GM21423 (cell line): ENCODE measurements around the gene MYBPH.

Source experiments
- ATAC-seq: cut with Tn5 transposase; IDR thresholded peaks from one replicate; pipeline ENCODE4 v1.9.1; 2021; ENCODE audit warnings: mild to moderate bottlenecking, moderate library complexity; ENCODE audit not compliant: unreplicated experiment

MYBPH gene

DNA sequence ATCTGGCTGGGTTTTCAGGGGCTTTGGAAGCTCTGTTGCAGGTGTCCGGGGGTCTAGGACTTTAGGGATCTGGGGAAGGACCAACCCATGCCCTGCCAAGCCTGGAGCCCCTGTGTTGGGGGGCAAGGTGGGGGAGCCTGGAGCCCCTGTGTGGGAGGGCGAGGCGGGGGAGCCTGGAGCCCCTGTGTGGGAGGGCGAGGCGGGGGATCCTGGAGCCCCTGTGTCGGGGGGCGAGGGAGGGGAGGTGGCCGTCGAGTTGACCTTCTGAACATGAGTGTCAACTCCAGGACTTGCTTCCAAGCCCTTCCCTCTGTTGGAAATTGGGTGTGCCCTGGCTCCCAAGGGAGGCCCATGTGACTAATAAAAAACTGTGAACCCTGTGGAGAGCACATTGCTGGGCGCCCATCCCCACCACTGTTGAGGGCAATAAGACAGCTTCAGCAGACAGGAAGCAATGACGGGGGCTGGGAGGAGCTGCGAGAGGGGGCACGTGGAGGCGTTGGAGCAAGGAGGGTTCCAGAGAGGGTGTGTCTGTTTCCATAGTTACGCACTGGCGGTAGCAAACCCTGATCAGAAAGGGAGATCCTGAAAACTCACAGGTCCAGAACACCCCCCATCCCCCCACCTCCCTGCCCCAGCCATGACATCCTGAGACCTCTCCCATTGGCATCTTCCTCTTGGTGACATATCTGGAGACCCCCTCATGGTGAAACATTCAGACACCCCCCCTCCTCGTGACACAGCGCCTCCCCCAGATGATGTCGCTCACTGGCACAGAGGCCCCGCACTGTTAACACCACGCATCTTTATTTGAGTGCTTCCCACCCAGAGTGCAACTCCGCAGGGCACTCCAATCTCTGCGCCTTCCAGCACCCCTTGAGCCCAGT is 8.4 kb downstream of the MYBPH start:
- no peak for ATAC-seq

DNA sequence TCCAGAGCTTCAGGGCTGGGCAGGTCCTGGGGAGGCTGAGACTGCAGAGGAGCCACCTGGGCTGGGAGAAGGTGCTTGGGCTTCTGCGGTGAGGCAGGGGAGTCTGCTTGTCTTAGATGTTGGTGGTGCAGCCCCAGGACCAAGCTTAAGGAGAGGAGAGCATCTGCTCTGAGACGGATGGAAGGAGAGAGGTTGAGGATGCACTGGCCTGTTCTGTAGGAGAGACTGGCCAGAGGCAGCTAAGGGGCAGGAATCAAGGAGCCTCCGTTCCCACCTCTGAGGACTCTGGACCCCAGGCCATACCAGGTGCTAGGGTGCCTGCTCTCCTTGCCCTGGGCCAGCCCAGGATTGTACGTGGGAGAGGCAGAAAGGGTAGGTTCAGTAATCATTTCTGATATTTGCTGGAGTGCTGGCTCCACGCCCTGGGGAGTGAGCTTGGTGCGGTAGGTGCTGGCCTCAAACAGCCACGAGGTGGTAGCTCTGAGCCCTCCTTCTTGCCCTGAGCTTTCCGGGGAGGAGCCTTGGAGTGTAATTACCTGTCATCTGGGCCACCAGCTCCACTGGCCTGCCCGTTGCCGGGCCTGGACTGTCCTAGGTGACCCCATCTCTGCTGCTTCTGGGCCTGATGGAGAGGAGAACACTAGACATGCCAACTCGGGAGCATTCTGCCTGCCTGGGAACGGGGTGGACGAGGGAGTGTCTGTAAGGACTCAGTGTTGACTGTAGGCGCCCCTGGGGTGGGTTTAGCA is 9.3 kb downstream of the MYBPH start:
- no peak for ATAC-seq

DNA sequence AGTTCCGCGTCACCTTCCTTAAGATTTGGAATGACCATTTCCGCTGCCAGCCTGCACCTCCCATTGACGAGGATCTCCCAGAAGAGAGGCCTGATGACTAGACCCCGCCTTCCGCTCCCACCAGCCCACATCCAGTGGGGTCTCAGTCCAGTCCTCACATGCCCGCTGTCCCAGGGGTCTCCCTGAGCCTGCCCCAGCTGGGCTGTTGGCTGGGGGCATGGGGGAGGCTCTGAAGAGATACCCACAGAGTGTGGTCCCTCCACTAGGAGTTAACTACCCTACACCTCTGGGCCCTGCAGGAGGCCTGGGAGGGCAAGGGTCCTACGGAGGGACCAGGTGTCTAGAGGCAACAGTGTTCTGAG is 9.8 kb downstream of the MYBPH start:
- ATAC-seq, result no peak

DNA sequence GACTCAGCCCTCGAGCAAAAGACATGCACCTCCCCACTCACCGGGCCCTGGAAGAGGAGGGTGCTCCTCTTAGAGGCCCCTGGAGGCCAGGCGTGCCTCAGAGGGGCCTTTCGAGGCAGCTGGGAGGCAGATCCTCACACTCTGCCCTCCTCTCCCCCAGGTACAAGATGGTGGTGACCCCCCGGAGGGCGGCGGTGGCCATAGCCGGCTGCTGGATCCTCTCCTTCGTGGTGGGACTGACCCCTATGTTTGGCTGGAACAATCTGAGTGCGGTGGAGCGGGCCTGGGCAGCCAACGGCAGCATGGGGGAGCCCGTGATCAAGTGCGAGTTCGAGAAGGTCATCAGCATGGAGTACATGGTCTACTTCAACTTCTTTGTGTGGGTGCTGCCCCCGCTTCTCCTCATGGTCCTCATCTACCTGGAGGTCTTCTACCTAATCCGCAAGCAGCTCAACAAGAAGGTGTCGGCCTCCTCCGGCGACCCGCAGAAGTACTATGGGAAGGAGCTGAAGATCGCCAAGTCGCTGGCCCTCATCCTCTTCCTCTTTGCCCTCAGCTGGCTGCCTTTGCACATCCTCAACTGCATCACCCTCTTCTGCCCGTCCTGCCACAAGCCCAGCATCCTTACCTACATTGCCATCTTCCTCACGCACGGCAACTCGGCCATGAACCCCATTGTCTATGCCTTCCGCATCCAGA is 10.4 kb downstream of the MYBPH start:
- ATAC-seq, result no peak

DNA sequence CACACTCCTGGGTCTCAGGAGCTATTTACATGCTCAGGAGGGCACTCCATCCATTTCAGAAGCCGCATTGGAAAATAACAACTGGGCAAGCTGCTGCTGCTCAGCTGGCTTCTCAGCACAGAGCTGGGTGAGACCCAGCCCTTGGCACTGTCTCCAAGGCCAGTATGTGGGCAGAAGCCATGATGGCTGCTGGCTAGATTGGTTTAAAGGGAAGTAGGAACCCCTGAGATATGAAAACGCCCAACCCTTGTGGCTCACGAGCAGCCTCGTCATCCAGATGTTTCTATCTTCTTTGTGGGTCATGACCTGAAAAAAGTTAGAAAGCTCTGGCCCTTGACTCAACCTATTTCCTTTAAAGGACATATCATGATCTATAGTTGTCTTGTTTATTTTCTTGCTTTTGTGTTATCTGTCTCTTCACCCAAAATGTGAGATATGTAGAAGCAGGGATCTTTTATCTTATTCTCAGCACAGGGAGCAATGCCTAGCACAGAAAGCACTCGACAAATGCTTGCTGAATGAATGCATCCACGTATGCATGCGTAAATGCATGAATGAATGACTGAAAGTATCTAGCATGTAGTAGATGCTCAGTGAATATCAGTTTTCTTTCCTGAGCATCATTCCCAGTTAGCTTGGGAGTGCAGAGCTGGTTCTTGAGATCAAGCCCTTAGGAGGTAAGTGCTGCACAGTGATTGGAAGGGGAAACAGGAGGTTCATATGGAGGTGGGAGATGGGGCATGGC is 11.6 kb downstream of the MYBPH start:
- ATAC-seq, result no peak

DNA sequence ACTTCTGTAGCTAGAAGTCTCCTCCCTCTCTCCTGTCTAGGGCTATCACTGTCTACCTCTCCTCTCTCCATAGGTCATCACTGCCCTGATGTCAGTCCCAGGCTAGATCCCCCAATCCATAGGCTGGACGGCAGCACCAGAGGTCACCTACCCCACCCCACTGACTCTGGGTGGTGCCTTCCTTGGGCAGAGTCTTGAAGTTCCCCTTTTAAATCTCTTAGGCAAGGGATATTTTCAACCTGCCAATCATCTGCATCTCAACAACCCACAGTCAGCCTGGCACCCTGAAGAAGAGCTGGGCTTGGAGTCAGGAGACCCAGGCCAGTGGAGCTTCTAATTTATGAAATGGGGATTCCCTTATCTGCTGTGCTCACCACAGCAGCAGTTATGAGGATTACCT is 13.2 kb downstream of the MYBPH start:
- no peak for ATAC-seq

DNA sequence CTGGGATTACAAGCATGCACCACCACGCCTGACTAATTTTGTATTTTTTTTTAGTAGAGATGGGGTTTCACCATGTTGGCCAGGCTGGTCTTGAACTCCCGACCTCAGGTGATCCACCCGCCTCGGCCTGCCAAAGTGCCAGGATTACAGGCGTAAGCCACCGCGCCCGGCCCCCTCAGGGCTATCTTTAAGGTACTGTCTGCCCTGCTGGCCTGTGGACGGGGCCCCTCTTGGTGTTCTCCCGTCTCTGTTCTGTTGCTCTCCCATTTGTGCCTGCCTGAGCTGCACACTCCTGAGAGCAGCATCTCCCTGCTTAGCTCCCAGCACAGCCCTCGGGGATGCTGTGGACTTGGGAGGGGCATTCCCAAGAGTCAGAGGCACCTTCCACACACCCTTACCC is 13.9 kb downstream of the MYBPH start:
- no peak for ATAC-seq

DNA sequence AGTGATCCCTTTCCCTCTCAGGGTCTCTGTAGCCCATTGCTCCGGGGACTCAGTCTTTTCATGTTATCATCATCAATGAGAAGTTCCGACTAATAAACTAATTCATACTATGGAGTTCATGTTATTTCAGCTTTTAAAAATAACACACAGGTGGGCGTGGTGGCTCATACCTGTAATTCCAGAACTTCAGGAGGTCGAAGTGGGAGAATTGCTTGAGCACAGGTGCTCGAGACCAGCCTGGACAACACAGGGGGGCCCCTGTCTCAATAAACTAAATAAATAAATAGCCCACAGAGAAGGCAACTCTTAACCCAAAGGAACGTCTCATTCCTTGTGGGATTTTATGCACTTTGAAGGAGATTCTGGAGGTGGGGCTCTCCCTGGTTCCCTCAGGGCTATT is 14.5 kb downstream of the MYBPH start:
- no peak for ATAC-seq

DNA sequence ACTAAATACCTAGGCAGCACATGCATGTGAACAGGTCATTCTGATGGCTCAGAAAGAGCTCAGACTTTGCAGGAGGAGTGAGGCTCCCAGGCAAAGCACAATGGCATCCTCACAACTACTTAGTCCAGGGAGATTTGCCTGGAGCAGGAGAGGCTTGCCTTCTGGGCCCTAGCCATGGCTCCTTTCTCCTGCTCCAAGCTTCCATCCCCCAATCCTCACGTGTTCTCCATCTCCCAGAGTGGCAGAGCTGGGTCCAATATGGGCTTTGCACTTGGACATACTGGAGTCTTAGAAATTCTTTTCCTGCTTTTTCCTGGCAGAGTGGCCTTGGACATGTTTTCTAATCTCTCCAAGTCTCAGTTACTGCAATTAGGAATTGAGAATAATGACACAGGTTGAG is 15.8 kb downstream of the MYBPH start:
- ATAC-seq, result no peak

DNA sequence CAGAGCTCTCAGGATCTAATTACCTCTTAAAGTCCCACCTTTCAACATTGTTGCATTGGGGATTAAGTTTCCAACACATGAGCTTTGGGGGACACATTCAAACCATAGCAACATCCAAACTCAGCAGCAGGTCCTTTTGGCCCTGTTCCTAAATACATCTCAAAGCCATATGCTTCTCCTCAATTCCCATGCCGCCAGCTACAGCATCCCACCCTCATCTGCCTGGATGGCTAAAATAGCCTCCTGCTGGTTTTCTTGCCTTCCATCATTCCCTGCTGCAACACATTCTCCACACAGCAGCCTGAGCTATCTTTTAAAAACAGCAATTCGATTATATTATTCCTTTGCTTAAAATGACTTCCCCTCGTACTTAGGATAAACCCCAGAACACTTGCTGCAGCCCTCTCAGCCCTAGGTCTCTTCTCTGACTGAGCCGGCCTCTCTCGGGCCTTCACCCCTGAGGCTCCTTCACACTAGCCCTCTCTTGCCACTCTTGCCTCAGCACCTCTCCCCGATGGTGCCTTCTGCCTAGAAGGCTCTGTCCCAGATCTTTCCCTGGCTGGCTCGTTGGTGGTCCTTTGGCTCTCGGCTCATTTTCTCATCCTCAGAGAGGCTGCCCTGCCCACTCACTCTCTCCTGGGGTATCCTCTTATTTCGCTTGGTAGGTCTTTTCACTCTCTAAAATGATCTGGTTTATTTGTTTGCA is 16.5 kb downstream of the MYBPH start:
- no peak for ATAC-seq

DNA sequence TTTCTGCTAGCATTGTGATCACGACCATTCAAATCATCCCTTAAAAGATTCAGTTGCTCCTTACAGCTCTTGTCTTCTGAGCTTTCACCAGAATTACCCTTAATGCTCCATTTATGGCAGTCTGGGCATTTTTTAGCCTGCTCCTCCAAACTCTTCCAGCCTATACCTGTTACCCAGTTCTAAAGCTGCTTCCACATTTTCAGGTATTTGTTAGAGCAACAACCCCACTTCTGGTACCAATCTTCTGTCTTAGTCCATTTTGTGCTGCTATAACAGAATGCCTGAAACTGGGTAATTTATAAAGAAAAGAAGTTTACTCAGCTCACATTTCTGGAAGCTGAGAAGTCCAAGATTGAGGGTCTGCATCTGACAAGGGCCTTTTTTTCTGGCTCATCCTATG is 17.2 kb downstream of the MYBPH start:
- ATAC-seq, result no peak

DNA sequence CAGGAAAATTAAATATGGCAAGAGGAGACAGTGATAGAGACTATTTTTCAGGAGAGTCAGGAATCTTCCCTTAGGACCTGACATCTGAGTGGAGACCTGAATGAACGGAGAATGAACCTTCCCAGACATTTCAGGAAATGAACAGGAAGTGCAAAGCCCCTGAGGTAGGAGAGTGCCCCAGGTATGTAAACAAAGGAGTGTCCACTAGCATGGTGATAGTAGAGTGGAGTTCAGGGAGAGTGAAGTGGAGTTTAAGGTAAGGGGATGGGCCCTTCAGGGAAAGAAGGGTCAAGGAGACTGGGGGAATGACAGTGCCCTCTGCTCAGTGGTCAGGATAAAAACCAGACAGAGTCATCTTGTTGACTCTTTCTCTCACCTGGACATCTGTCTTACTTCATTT is 19.3 kb downstream of the MYBPH start:
- ATAC-seq, result no peak

DNA sequence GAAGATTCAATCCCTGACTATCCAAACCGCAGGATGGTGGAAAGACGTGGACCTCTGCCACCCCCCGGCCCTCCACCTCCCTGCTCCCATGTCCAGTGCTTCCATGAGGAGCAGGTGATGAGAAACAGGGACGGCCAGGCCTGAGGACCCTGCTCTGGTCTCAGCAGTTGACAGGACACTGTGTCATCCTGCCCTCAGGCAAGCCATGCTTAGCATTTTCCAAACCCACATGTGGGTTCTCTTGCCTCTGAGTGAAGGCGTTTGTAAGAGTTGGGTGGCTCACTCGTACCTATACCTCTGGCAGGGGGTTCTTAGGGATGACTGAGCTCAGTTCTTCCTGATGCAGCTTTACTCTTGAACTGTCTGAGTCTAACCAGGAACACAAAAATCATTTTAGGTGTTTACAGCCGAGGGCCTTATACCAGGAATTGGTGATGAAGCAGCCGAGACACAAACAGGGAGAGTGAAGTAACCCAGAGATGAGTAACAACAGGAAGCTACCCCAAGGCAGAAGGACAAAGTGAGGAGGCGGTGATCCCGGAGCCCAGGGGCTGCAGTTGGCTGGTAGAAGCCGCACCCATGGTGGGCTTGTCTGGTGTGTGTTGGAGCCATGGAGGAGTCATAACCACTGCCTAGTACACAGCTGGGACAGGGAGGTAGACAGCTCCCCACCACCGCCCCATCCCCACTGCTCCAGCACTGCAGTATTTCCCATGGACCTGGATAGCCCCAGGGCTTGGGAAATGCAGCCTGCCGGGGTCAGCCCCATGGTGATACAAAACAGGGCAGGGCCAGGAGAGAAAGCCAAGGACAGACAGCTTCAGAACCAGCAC is 21.4 kb downstream of the MYBPH start:
- ATAC-seq, result no peak

DNA sequence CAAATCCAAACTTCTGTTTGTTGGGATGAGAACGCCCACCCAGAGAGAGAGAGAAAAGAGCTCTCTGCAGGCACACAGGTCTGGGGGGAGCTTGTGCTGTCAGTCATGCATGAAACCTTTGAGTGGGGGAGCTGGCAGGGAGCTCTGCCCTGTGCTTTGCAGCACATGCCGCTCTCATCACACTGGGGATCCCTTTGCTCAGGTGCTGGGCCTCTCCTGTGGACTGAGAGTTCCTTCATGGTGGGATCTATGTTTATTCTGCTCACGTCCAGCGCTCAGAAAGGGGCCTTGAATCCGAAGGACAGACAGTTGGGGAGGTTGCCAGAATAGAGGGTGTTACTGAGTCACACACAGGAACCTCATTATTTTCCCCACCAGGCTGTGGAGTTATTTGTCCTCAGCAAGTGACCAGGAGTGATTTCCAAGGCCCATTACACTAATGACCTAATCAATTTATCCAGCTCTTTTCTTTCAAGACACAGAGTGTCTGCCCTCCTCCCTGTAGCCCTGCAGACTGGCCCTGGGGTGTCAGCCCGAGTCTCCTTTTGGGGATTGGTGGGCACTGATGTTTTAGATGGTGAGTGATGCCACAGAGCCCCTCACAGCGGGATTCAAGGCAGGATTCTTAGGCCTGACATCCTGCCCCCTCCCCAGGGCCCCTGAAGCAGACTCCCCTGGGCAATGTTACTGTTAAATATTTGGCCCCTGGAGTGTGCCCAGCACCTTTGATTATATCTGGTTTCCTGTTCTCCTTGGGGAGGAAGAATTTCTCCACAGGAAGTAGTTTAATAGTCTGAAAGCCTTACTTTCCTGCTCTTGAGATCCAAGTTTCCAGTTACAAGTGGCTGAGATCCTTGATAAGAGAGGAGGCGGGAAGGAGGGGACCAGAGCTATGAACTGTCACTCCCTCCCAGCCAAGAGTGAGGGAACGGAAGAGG is 22.3 kb downstream of the MYBPH start:
- ATAC-seq, result no peak

DNA sequence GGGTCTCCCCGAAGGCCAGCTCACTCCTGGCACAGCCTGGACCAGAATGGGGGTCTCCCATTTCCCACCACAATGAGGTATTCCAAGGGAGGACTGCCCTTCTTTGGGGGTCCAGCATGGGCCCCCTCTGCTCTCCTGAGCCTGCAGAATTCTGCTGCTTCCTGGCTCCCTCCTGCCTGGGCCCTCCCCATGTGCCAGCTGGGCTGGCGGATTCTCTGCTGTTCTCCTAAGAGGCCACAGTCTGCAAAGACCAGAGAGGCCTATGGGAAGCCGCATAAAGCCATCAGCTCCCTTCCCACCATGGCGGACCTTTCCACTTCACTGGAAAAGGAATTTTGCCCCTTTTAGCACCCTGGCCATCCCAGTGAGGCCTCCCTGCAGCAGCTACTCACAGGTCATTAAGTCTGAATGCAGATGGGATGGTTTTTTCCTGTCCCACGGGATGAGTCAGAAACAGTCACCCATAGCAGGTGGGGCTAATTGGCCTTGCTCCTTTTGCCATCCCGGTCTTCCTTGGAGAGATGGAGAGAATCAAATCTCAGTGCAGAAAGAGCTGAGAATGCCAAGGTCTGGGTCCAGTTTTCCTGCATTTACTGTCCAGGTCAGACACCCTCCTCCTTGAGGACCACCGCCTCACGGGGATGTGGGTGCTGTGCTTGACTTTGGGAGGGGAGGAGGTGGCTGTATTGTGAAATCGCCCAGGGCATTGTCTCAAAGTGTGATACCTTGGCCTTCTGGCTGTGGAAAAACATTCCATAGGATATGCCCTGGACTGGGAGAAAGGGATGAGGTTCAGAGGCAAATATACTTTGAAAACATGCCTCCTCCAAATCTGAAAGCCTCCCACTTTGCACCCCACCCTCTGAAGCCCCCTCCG is 23.2 kb downstream of the MYBPH start:
- ATAC-seq, result no peak

DNA sequence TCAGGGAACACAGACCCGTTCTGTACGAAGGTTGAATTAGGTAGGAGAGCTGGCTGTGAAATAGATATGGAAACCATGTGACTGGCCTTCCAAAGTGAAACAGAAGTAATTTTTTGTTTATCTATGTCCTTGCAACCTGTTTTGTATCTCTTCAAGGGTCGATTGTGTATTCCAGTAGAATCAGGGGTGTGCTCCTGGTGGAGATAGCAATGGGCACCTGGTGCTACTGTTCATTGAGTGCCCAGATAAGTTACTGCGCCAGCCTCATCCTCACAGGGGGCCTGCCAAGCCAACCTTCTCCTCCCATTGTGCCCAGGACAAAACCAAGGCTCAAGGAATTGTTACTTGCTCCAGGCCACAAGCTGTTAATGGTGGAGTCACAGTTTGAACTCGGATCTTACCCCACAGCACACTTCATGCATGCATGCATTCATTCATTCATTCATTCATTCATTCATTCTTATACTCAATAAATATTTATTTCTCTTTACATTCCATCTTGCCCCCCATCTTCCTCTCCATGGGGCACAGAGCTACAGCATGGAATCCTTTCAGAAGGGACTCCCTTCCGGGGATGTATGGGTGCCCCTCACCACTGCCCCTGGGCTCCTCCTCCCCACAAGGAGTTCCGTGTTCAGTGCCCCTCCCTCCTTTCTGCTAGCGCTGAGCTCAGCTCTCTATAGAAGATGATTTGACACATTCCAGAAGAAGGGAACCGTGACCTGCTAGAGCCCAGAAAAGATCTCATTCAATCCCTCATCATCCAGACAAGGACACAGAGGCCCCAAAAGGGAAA is 24.1 kb downstream of the MYBPH start:
- ATAC-seq, result no peak
